Thyroid gland (tissue), 4 donors: ENCODE data around the gene ACSL6.

Source experiments
- CTCF ChIP-seq, 6 experiments: fragments of 200-600 bp in 3 of 6; fragments of 450-650 bp in 3 of 6; sonication (generic) in 3 of 6; IDR thresholded peaks; one replicate each; pipeline ENCODE4 v1.5.1; 2016 to 2019; ENCODE audit warnings: antibody characterized with exemption in 6 of 6, mild to moderate bottlenecking in 2 of 6, inconsistent platforms in 1 of 6, moderate library complexity in 1 of 6
- POLR2A ChIP-seq, 2 donors: fragments of 450-650 bp; IDR thresholded peaks; one replicate each; pipeline ENCODE4 v1.6.1; 2017; ENCODE audit warnings: antibody characterized with exemption in 2 of 2, mild to moderate bottlenecking in 2 of 2, moderate library complexity in 1 of 2

GRCh38 chr5:132049559-132049958 lies 38.1 kb upstream of the ACSL6 start:
- no peak for TF ChIP-seq CTCF (IDR thresholded peaks at IDR 0.05)
- no peak for TF ChIP-seq POLR2A (IDR thresholded peaks at IDR 0.05)
